HepG2 (cell line): ENCODE measurements around the gene MATN1. TPM values are rescaled to one million over a fixed set of nuclear protein-coding genes. Genes with fewer than 3 reads are reported as not detected.

Source experiments
- ATAC-seq: fragments of 200-7000 bp; cut with Tn5 transposase; 3 replicates; pipeline ENCODE4 v1.9.1; 2020; ENCODE audit warnings: mild to moderate bottlenecking, moderate library complexity
- BruUV-seq: library from RNA; stranded (reverse); fragments of 400-500 nt; replicated peaks from 2 replicates; lab custom pipeline; 2021; lab: Mats Ljungman, UMichigan
- CTCF ChIA-PET: fragments of 300-600 bp; formaldehyde crosslinking; extraction: SDS; loops from one replicate; lab custom pipeline; 2021; ENCODE audit warnings: low total read pairs, inconsistent platforms, low intra/inter-chr PET ratio; lab: Yijun Ruan, JAX
- POLR2A ChIA-PET: fragments of 350-600 bp; sonication (Branson Sonifier 250); formaldehyde crosslinking; loops from one replicate; lab custom pipeline; 2020; ENCODE audit warnings: antibody characterized with exemption, inconsistent platforms; lab: Yijun Ruan, JAX
- DNase-seq: peaks from one replicate; pipeline ENCODE4 v3.0.0-alpha.2; 2015; ENCODE audit warnings: low spot score
- FAIRE-seq: peaks from 3 replicates; lab custom pipeline; 2011; peaks lifted over from hg19 to GRCh38; lab: Jason Lieb, UNC
- H2AFZ ChIP-seq: one replicate; pipeline ENCODE4 v1.6.1; 2011; ENCODE audit warnings: low read length, inconsistent platforms
- H3K27ac ChIP-seq: fragments of 300-600 bp; 3 replicates; pipeline ENCODE4 v1.8.0; 2011; ENCODE audit warnings: mixed run types, mild to moderate bottlenecking, mixed read lengths, low read length, inconsistent platforms; ENCODE audit not compliant: insufficient read depth; ENCODE audit errors: extremely low read length
- H3K27me3 ChIP-seq, 2 experiments: fragments of 200-600 bp in 1 of 2; 2 replicates in 1 of 2; 3 replicates in 1 of 2; pipeline versions ENCODE4 v1.6.0 to v1.8.0; 2011; ENCODE audit warnings: low read length in 2 of 2, mild to moderate bottlenecking in 2 of 2, moderate library complexity in 2 of 2, inconsistent platforms in 1 of 2; ENCODE audit not compliant: insufficient read depth in 2 of 2, control insufficient read depth in 1 of 2
- H3K36me3 ChIP-seq, 2 experiments: fragments of 200-600 bp in 1 of 2; replicated peaks in 1 of 2; 2 replicates in 1 of 2; 3 replicates in 1 of 2; pipeline versions ENCODE4 v1.5.1 to v1.8.0; 2011; ENCODE audit warnings: low read length in 2 of 2, inconsistent platforms in 1 of 2; ENCODE audit not compliant: insufficient read depth in 2 of 2, control insufficient read depth in 1 of 2
- H3K4me1 ChIP-seq: 2 replicates; pipeline ENCODE4 v1.5.1; 2012; ENCODE audit warnings: low read length, inconsistent platforms; ENCODE audit not compliant: insufficient read depth
- H3K4me2 ChIP-seq: 2 replicates; pipeline ENCODE4 v1.6.0; 2011; ENCODE audit warnings: low read depth, low read length, inconsistent platforms
- H3K4me3 ChIP-seq, 3 experiments: fragments of 200-600 bp in 1 of 3; sonication (generic), shearing (Covaris generic) in 1 of 3; replicated peaks in 1 of 3; 2 replicates each; pipeline ENCODE4 v1.5.1; 2011 to 2016; ENCODE audit warnings: low read length in 3 of 3, inconsistent platforms in 2 of 3, low read depth in 2 of 3, mild to moderate bottlenecking in 2 of 3, control low read depth in 1 of 3, mixed read lengths in 1 of 3; ENCODE audit not compliant: insufficient read depth in 1 of 3
- H3K79me2 ChIP-seq: one replicate; pipeline ENCODE4 v1.6.1; 2011; ENCODE audit warnings: low read length, inconsistent platforms; ENCODE audit not compliant: insufficient read depth
- H3K9ac ChIP-seq: 2 replicates; pipeline ENCODE4 v1.6.0; 2011; ENCODE audit warnings: mild to moderate bottlenecking, low read depth, low read length, inconsistent platforms; ENCODE audit not compliant: insufficient read depth
- H3K9me3 ChIP-seq: 2 replicates; pipeline ENCODE4 v1.5.1; 2012; ENCODE audit warnings: mild to moderate bottlenecking, low read length
- H4K20me1 ChIP-seq: 2 replicates; pipeline ENCODE4 v1.6.0; 2011; ENCODE audit warnings: inconsistent platforms, mild to moderate bottlenecking, low read length, moderate library complexity; ENCODE audit not compliant: insufficient read depth
- POLR2AphosphoS2 ChIP-seq: IDR thresholded peaks from 2 replicates; pipeline ENCODE4 v1.6.1; 2011; ENCODE audit warnings: low read depth, low read length, improper control_type of control experiment
- ZC3H13 ChIP-seq: sonication (generic); formaldehyde crosslinking; IDR thresholded peaks from 2 replicates; pipeline ENCODE4 v1.8.1; 2023; ENCODE audit warnings: mild to moderate bottlenecking, missing genetic modification reagents, moderate library complexity
- ZC3H4 ChIP-seq: sonication (generic); formaldehyde crosslinking; IDR thresholded peaks from 2 replicates; pipeline ENCODE4 v1.4.0; 2020; ENCODE audit warnings: missing genetic modification reagents, borderline replicate concordance
- ZNF260 ChIP-seq: sonication (generic); formaldehyde crosslinking; IDR thresholded peaks from 2 replicates; pipeline ENCODE4 v1.4.0; 2020; ENCODE audit warnings: missing genetic modification reagents, low read depth, mild to moderate bottlenecking, borderline replicate concordance
- WGBS: methylation state at CpG from one replicate; pipeline ENCODE4 v1.1.6; 2017; ENCODE audit warnings: low lambda C conversion rate; 5-methylcytosine and 5-hydroxymethylcytosine counted together
- in situ Hi-C: cut with HindIII; loops from 2 replicates; pipeline ENCODE4 v1.10.0; 2017; ENCODE audit warnings: low pct_unique_long_range_greater_than_20kb; ENCODE audit not compliant: extremely low pct_ligation_motif_present
- intact Hi-C: fragments of 100-400 bp; cut with micrococcal nuclease; formaldehyde crosslinking; loops from one replicate; pipeline ENCODE4 v1.10.0; 2022; ENCODE audit not compliant: unreplicated experiment
- polyA plus RNA-seq, 8 experiments: library from polyadenylated mRNA; depleted of rRNA in 3 of 8; stranded (reverse) in 7 of 8; unstranded in 1 of 8; fragments of >200 nt; fragmentation: Illumina TruSeq in 4 of 8; extraction: Trizol in 4 of 8; gene quantifications; 2 replicates each; pipeline versions ENCODE4 v1.2.1 to v1.2.3, GENCODE V29; 2011 to 2016; ENCODE audit warnings: low read depth in 4 of 8, missing spikeins in 1 of 8, mixed read lengths in 1 of 8; ENCODE audit not compliant: insufficient read depth in 1 of 8
- total RNA-seq, 5 experiments: library from RNA; depleted of rRNA; stranded (reverse); fragments of >200 nt; fragmentation: Illumina TruSeq; extraction: Trizol; gene quantifications; 2 replicates each; pipeline ENCODE4 v1.2.3, GENCODE V29; 2016; ENCODE audit warnings: low read depth in 1 of 5
- TF ChIP-seq, protein P1 (sequence below), 2 experiments: IDR thresholded peaks; 2 replicates each; pipeline ENCODE4 v1.6.1; 2011 to 2012; ENCODE audit warnings: low read length in 2 of 2, borderline replicate concordance in 1 of 2, low read depth in 1 of 2, mild to moderate bottlenecking in 1 of 2, moderate library complexity in 1 of 2
- TF ChIP-seq, protein P2 (sequence below): sonication (generic); formaldehyde crosslinking; conservative IDR thresholded peaks from 2 replicates; pipeline ENCODE4 v1.5.0; 2020; ENCODE audit warnings: missing genetic modification reagents

Gene MATN1
- total and polyA plus RNA-seq, 2 of the 13 experiments (the other 11 are each of a cell fraction or from before 2014, with no cell fraction given), result 0.04 to 0.05 TPM

DNA sequence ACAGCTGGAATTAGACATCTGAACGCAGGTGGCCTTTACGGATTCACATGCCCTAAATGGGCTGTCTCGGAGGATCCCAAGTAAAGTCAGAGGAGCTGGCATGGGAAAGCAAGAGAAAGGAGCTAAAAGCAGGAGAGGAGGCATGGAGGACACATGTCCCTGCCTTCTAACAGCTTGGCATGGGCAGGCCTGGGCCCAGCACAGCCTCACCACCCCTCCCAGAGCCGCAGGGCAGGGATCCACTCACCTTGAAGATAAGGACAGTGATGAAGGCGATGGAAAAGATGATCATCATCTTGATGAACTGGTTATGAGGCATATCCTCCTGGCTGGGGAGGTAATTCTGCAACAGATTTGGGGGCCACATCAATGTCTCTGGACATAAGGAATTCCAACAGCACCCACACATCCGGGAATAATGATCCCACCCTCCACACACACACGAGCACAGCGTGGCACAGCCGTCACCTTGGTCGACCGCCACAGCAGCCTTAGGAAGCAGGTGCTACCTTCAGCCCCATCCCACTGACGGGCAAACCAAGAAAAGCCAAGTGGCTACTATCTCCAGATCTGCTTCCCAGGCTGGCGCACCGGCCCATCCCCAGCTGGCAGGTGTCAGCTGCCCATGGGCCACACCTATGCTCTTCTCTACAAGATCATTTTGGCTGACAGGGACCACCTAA lies 14.1 kb upstream of the MATN1 start:
- intact Hi-C loops (no loop called here), in situ Hi-C loops (no loop called here)
- CTCF ChIA-PET, result no interaction called here

More for the DNA sequence above, 14.1 kb upstream of the MATN1 start:
- no peaks in the 10 kb centered on the region for H3K9me3 ChIP-seq
- no peak overlapping the region for H2AFZ ChIP-seq
- TF ChIP-seq ZC3H4 (CRISPR knock-in tag), result no peak
- no peak for TF ChIP-seq ZC3H13
- TF ChIP-seq, protein P1, sequence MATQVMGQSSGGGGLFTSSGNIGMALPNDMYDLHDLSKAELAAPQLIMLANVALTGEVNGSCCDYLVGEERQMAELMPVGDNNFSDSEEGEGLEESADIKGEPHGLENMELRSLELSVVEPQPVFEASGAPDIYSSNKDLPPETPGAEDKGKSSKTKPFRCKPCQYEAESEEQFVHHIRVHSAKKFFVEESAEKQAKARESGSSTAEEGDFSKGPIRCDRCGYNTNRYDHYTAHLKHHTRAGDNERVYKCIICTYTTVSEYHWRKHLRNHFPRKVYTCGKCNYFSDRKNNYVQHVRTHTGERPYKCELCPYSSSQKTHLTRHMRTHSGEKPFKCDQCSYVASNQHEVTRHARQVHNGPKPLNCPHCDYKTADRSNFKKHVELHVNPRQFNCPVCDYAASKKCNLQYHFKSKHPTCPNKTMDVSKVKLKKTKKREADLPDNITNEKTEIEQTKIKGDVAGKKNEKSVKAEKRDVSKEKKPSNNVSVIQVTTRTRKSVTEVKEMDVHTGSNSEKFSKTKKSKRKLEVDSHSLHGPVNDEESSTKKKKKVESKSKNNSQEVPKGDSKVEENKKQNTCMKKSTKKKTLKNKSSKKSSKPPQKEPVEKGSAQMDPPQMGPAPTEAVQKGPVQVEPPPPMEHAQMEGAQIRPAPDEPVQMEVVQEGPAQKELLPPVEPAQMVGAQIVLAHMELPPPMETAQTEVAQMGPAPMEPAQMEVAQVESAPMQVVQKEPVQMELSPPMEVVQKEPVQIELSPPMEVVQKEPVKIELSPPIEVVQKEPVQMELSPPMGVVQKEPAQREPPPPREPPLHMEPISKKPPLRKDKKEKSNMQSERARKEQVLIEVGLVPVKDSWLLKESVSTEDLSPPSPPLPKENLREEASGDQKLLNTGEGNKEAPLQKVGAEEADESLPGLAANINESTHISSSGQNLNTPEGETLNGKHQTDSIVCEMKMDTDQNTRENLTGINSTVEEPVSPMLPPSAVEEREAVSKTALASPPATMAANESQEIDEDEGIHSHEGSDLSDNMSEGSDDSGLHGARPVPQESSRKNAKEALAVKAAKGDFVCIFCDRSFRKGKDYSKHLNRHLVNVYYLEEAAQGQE (IDR thresholded peaks at IDR 0.05; ENCODE audit: borderline replicate concordance in 1 of 2, low read depth in 1 of 2, low read length in 2 of 2), result no peak
- TF ChIP-seq ZNF260 (CRISPR knock-in tag), result no peak
- no peak for TF ChIP-seq POLR2AphosphoS2
- TF ChIP-seq, protein P2, sequence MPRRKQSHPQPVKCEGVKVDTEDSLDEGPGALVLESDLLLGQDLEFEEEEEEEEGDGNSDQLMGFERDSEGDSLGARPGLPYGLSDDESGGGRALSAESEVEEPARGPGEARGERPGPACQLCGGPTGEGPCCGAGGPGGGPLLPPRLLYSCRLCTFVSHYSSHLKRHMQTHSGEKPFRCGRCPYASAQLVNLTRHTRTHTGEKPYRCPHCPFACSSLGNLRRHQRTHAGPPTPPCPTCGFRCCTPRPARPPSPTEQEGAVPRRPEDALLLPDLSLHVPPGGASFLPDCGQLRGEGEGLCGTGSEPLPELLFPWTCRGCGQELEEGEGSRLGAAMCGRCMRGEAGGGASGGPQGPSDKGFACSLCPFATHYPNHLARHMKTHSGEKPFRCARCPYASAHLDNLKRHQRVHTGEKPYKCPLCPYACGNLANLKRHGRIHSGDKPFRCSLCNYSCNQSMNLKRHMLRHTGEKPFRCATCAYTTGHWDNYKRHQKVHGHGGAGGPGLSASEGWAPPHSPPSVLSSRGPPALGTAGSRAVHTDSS (CRISPR knock-in tag), result no peak
- TF ChIP-seq, all 625 proteins: peak for 0
- Histone ChIP-seq H3K36me3 (no peaks in the 10 kb centered on the region), H3K79me2 (no peaks in the 10 kb centered on the region), H3K4me3 (no peak overlapping the region), H3K27ac (no peak overlapping the region), H3K4me1 (peaks cover 31% of the 10 kb centered on the region), H3K27me3 (no peaks in the 10 kb centered on the region), H3K9ac (no peak overlapping the region), H4K20me1 (no peaks in the 10 kb centered on the region), H3K4me2 (no peak overlapping the region)
- no peak for ATAC-seq
- DNase-seq, result no peak
- 70% methylated on average over 6 of the region's 14 CpGs for WGBS
- no TSS peak for BruUV-seq
- POLR2A ChIA-PET, result no interaction called here
- FAIRE-seq, result no peak
